Activated CD4-positive, alpha-beta T cell treated with anti-CD3 and anti-CD28 coated beads, Interleukin-2, amount 50 U/mL, for 24 hours (primary cell): ENCODE data around the gene APOH.
"Not testable (repeated sequence)": the region's sequence is repeated elsewhere in the genome, so short reads cannot be mapped to it uniquely, and the experiment has no call there.

ENCODE experiments used
- DNase-seq, 2 donors: peaks; one replicate each; pipeline ENCODE4 v3.0.0-alpha.2; 2020; ENCODE audit warnings: low read depth in 1 of 2, low spot score in 1 of 2

APOH gene, protein sequence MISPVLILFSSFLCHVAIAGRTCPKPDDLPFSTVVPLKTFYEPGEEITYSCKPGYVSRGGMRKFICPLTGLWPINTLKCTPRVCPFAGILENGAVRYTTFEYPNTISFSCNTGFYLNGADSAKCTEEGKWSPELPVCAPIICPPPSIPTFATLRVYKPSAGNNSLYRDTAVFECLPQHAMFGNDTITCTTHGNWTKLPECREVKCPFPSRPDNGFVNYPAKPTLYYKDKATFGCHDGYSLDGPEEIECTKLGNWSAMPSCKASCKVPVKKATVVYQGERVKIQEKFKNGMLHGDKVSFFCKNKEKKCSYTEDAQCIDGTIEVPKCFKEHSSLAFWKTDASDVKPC

DNA sequence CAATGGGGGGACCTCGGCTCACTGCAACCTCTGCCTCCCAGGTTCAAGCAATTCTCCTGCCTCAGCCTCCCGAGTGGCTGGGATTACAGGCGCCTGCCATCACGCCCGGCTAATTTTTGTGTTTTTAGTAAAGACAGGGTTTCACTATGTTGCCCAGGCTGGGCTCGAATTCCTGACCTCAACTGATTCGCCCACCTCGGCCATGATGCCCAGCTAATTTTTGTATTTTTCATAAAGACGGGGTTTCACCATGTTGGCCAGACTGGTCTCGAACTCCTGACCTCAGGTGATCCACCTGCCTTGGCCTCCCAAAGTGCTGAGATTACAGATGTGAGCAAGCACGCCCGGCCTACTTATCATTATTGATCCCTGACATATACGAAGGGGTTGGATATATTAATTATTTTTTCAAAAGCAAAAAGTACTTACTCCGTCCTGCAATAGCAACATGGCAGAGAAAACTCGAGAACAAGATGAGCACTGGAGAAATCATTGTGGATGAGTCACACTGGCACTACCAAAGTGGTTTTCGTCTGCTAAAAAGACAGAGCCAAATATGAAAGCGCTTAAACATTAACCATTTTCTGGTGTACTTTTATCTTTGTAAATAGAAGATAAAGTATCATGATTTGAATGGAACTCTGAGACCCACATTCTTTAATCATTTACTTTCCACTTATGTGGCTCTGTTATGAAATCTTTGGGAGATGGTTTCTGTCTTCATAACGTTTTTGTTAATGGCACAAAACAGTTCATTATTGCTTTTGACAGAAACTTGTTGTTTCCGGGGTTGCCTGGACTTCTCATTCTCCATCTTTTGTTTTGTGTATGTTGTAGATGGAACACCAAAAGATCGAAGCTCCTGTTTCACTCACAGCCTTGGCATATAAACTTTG is at the start of gene APOH:
Gene APOH, minus strand, starts transcription at position 529 of the 896 bp plus-strand sequence. Its CDS starts 36 bp downstream, at position 493.
- no peak for DNase-seq

DNA sequence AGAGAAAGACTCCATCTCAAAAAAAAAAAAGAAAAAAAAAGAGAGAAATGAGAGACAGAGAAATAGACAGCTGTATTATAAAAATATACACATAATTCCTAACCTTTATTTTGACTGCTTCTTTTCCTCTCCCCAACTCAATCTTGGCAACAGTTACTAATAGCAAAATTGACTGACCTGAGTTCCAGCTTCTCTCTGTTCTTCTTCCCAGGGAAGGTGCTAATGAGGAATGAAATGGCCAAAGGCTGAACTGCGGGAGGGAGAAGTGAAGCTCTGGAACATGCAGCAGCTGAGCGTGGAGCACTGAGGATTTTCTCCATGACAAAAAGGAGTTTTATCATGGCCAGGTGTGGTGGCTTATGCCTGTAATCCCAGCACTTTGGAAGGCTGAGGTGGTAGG is 48.0 kb upstream of the APOH start:
- DNase-seq: no peak

DNA sequence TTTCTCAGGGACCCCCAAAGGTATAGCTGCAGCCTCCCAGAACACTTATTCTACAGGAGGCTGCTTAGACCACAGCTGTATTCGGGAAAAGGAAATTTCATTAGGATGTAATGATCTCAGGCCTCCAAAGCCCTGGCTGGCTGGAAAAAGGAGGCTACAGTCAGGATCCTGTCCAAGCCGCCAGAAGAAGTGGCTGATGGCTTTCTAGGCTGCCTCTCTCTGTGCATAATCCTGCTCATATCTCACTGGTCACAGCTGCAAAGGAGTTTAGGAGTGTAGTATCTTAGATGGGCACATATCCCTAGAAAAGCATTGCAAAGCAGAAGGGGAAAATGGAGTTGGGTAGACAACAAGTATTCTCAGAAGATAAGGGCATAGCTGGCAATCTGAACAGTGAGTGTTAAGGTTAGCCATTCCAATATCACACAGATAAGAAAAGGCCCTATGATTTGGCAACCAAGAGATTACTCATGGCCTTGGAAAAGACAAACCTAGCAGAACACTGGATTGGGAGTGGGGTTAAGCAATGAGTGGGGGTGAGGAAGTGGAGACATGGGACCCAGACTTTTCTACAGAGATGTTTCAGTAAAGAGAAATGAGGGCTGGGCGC is 47.2 kb upstream of the APOH start:
- no peak for DNase-seq

DNA sequence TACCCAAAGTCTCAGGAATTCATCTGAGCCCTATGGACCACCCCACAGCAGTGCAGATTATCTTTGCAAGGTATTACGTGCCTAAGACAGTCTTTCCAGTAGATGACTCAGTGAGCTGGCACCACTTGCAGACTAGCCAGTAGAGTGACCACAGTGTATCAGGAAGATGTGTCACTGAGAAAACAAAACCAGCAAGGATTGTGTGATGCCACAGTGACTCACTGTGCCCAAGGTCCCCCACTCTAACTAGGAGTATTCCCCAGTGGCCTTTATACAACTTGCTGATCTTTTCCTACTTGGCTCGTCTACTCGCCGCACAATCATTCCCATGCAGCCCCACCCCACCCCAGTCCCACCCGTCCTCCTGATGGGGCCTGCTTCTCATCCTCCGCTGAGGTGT is 46.4 kb upstream of the APOH start:
- DNase-seq: no peak

DNA sequence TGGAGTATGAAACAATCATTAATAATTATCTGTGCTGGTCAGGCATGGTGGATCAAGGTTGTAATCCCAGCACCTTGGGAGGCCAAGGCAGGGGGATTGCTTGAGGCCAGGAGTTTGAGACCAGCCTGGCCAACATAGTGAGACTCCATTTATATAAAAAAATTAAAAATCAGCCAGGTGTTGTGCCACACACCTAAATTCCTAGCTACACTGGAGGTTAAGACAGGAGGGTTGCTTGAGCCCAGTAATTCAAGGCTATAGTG is 44.3 kb upstream of the APOH start:
- DNase-seq: no peak

DNA sequence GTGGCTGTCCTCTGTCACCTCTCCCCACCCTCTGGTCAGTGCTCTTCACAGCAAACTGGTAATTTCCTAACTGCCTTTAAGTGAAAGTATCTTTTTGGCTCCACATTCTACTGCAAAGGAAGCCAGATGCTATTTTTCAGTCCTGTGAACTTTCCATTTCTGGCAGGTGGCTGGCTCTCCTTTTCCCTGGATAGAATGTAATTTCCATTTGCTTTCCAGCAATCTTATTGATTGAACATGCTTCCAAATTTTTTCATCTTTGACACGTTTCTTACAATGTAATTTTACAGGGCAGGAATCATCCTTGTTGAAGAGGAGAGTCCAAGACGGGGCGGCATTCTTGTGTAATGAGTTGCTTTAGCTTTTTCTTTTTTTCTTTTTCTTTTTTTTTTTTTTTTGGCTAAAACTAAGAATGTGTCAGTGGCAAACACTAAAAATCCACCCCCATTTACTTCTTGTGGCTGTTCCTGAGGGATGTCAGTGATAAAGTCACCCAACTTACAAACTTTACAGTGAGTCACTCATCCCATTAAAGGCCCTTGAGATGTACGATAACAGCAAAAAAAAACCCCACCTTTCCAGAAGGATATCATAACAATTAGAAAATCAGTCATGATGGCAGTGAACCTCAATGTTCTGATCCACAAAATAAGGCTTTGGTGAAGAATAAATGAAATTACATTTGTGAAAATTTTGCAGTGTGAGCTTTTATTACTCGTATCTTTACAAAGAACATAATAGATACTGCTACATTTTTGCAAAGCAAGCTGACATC is 43.8 kb upstream of the APOH start:
- no peak for DNase-seq

DNA sequence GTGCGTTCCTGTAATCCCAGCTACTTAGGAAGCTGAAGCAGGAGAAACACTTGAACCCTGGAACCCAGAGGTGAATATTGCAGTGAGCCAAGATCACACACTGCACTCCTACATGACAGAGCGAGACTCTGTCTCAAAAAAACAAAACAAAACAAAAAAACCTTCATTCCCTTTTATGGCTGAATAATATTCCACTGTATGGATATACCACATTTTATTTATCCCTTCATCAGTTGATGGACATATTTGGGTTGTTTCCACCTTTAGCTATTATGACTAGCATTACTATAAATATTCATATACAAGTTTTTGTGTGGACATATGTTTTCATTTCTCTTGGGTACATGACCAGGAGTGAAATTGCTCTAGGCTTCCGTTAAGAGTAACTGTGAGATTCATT is 42.3 kb upstream of the APOH start:
- no peak for DNase-seq

DNA sequence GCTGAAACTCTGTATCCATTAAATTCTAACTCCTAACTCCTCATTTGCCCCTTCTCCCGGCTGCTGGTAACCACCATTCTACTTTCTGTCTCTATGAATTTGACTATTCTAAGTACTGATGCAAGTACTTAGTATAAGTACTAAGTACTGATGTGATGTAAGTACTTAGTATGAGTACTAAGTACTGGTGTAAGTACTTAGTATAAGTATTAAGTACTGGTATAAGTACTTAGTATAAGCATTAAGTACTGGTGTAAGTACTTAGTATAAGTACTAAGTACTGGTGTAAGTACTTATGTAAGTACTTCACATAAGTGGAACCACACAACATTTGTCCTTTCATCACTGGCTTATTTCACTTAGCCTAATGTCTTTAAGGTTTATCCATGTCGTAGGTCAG is 40.9 kb upstream of the APOH start:
- DNase-seq: no peak

DNA sequence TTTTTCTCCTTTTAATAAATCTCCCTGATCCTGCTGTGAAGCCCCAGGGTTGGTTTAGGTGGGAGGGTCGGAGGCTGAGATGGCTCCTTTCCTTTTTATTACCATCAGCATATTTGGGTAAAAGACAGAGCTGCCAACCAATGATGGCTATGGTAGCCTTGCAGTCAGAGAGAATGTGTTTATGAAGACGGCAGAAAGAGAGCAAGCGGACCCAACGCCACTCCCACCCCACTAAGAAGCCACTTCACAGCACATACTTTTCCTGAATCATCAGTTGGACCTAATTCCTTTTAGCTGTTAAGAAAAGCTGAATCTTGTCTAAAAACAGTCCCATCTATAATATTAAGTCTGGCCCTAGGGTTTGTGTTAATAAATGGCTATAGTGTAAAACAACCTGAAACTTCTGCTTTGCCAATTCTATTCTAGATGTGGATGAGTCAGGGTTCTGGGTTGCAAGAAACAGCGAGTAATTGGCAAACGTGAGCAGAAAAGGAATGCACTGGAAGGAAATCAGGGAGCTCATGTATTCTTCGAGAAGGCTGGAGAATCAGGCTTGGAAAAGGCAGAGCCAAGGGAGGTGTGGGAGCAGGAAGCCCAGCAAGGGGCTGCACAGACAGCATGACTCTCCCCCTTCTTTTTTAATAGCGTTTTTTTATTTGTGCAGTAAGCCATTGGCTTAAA is 39.2 kb upstream of the APOH start:
- no peak for DNase-seq

DNA sequence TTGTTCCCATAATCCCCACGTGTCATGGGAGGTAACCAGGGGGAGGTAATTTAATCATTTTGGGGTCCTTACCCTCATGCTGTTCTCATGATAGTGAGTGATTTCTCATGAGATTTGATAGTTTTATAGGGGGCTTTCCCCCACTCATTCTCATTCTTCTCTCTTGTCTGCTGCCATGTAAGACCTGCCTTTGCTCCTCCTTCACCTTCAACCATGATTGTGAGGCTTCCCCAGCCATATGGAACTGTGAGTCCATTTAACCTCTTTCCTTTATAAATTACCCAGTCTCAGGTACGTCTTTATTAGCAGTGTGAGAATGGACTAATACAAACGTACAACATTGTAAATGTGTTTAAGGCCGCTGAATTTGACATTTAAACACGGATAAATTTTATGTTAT is 35.5 kb upstream of the APOH start:
- no peak for DNase-seq

DNA sequence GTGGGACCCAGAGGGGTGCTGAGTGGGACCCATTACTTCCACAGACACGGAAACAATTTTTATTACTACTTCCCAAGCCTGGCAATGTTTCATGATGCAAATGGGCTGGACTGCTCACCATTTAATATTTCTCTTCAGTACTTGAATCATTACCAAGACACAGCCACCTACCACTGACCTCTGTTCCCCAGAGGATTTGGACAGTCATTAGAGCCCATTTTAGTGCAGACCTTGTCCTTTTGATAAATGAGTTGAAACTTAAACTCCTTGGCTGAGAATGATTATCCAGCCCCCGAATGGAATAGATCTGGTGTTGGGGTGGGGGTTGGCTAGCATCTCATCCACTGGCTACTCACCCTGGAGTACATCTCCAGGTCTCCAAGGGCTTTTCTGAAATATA is 33.6 kb upstream of the APOH start:
- no peak for DNase-seq

DNA sequence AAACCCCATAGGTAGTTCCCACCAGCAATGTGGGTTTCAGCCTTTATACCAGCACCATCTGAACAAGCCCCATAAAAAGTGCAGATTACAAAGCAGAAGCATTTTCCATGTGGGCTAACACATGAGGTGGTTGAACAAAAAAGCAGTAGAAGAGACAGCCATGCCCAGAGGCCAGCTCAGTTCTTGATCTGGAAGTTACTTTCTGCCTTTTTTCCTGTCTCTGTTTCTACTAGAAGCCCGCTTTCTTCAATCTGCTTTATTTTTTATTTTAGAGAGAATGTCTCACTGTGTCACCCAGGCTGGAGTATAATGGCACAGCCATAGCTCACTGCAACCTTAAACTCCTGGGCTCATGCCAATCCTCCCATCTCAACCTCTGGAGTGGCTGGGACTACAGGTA is 31.5 kb upstream of the APOH start:
- DNase-seq: no peak

DNA sequence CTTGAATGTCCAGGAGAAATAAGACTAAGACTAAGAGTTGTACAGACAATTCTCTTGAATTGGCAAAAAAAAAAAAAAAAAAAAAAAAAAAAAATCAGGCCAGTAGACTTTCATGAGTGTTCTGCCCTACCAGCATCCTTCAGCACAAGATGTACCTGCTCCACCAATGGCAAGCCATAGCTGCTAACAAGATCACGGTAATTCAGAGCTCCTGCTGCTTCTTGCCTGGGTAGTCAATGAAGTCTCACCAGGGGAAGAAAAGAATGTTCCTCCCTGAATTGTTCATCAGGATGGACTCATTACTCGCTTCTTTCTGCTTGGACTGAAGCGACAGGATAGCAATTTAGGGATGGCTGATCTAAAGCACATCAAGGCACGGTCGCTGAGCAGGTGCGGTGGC is 31.1 kb upstream of the APOH start:
- no peak for DNase-seq

DNA sequence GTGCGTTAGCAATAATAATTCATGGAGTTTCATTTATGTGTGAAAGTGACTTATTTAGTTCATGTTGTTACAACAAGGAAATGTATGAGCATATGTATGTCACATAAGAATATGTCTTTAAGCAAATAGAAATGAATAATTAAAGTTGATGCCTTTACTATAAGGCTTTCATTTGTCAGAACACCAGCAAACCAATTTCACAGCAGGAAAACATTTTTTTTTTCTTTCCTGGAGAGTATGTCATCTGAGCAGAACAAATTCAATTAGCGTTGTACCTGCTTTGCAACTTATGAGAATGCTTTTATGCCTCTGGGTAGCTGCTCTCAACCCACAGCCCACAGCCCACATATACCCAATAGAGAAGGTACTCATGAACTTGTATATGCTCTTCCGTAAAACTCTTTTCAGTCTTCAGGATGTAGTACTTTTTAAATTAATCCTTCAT is 26.3 kb upstream of the APOH start:
- no peak for DNase-seq

DNA sequence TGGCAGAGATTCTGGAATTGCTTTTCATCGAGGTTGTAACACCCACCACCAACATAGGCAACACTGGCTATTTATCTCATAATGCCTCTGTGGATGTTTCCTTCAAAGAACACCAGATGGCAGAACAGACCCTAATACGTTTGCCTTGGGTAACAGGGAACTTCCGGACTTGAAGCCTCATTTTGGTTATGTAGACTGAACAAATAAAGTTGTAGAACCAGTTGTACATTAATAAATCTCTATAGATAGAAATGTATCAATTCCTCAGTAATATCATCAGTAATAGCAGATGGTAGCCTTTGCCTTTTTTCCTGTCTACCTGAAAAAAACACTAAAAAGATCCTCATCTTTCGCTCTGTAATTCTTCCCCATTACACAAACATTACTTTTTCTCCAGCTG is 25.9 kb upstream of the APOH start:
- peak in 1 of 2 donors; percentile 55 for DNase-seq

DNA sequence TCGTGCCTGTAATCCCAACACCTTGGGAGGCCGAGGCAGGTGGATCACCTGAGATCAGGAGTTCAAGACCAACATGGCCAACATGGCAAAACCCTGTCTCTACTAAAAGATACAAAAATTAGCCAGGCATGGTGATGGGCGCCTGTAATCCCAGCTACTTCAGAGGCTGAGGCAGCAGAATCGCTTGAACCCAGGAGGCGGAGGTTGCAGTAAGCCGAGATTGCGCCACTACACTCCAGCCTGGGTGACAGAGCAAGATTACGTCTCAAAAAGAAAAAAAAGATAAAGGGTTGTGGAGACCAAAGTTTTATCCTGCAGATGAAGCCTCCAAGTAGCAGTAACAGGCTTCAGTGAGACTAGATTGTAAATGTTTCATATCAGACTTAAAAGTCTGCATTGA is 24.2 kb upstream of the APOH start:
- DNase-seq: not testable (repeated sequence)

DNA sequence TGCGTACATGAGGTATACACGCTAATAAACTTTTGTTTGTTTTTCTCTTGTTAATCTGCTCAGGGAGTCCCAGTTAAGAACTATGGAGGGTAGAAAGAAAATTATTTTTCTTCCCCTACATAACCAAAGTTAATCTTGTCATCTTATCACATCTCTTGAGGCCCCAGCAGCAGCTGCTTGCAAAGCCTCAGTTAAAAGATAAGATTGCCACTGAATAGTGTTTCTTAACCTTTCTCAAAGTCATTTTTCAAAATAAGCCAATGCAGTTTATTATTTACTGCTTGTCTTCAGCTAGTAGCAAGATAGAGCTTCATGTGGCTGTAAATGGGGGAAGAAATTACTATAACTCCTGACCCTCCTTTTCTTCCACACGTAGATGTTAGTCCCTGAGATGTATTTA is 21.5 kb upstream of the APOH start:
- DNase-seq: no peak

DNA sequence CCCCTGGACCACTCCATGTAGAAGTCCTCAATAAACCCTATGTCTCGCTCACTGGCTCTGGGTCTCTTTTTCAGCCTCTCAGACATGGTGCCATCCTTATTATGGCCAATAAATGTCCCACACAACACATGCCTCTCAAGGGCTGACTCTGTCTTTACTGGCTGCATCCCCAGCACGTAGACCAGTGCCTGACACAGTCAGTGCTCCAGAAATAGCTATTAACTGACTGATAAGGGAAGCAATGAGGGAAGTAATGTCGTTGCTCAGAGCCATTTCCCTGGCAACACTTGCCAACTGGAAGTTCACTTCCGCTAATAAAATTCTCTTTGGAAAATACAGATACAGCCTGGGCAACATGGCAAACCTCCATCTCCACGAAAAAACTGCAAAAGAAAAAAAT is 19.1 kb upstream of the APOH start:
- no peak for DNase-seq

DNA sequence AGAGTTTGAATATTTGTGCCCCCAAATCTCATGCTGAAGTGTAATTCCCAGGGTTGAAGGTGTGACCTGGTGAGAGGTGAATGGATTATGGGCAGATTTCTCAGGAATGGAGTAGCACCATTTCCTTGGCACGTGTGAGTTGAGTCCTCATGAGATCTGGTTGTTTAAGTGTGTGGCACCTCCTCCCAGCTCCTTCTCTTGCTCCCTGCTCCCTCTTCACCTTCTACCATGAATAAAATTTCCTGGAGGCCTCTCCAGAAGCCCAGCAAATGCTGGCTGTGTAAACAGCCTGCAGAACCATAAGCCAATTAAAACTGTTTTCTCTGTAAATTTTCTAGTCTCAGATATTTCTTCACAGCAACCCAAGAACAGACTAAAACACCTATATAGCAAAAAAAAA is 12.6 kb upstream of the APOH start:
- no peak for DNase-seq

DNA sequence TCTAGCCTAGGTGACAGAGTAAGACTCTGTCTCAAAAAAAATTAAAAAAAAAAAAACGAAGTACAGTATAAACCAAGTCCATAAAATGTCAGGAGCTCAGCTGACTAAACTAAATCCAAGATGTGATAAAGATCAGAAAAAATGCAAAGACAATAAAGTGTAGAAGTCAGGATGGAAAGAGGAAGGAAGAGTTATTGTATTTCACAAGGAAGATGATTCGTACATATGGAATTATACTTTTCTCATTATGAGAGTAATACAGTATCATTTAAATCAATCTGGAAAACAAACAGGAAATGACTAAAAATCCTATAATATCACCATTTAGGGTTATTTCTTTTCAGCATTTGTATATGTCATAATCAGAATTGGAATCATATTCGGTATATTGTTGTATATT is 11.4 kb upstream of the APOH start:
- no peak for DNase-seq

DNA sequence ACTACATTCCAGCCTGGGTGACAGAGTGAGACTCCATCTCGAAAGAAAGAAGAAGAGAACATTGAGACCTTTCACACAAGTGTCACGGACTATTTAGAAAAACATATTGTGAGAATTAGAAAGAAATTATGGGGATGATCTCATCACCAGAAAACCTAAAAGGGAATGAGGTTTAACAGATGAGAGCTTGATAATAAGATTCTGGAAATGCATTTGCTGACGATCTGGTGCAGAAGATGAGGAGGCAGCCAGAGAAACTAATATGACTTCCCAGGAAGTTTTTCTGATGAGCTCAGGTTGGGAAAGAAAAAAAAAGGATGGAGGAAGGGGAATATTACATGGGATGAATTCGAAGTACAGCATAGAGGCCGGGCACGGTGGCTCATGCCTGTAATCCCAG is 10.8 kb upstream of the APOH start:
- no peak for DNase-seq
